Esophagus squamous epithelium (tissue), 4 donors: ENCODE data around the gene CD180.

Source experiments
- POLR2A ChIP-seq, 4 donors: fragments of 450-650 bp; IDR thresholded peaks; one replicate each; pipeline ENCODE4 v1.6.1; 2017; ENCODE audit warnings: antibody characterized with exemption in 4 of 4, mild to moderate bottlenecking in 4 of 4, moderate library complexity in 3 of 4
- TF ChIP-seq, protein P1 (sequence below), 6 experiments: fragments of 450-650 bp in 4 of 6; fragments of 200-600 bp in 2 of 6; sonication (generic) in 2 of 6; IDR thresholded peaks; one replicate each; pipeline ENCODE4 v1.5.1; 2016 to 2019; ENCODE audit warnings: antibody characterized with exemption in 6 of 6, mild to moderate bottlenecking in 4 of 6, moderate library complexity in 4 of 6

DNA sequence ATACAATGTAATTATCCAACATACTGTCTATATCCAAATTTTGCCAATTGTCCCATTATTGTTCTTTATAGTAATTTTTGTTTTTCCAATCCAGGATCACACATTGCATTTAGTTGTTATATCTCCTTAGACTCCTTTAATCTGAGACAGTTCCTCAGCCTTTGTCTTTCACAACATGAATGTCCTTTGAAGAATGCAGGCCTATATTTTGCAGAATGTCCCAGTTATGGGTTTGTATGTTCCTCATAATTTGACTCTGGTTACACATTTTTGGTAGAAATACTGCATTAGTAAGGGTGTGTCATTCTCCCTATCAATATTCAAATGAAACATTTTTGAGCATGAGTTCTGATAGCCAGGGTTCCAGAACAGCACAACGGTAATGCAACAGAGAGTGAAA, 6.7 kb downstream of the CD180 start:
- TF ChIP-seq, protein P1, sequence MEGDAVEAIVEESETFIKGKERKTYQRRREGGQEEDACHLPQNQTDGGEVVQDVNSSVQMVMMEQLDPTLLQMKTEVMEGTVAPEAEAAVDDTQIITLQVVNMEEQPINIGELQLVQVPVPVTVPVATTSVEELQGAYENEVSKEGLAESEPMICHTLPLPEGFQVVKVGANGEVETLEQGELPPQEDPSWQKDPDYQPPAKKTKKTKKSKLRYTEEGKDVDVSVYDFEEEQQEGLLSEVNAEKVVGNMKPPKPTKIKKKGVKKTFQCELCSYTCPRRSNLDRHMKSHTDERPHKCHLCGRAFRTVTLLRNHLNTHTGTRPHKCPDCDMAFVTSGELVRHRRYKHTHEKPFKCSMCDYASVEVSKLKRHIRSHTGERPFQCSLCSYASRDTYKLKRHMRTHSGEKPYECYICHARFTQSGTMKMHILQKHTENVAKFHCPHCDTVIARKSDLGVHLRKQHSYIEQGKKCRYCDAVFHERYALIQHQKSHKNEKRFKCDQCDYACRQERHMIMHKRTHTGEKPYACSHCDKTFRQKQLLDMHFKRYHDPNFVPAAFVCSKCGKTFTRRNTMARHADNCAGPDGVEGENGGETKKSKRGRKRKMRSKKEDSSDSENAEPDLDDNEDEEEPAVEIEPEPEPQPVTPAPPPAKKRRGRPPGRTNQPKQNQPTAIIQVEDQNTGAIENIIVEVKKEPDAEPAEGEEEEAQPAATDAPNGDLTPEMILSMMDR (IDR thresholded peaks at IDR 0.05) = no peak
- no peak for TF ChIP-seq POLR2A (IDR thresholded peaks at IDR 0.05)
